Ishikawa (cell line): ENCODE data around the gene HDAC9.

ENCODE experiments used
- EGR1 ChIP-seq: IDR thresholded peaks from 2 replicates; pipeline ENCODE4 v1.6.1; 2012
- EP300 ChIP-seq: IDR thresholded peaks from 2 replicates; pipeline ENCODE4 v1.6.1; 2012; ENCODE audit warnings: borderline replicate concordance
- RAD21 ChIP-seq: IDR thresholded peaks from 2 replicates; pipeline ENCODE4 v1.6.1; 2012; ENCODE audit warnings: low read depth
- TCF12 ChIP-seq: IDR thresholded peaks from 2 replicates; pipeline ENCODE4 v1.6.1; 2012; ENCODE audit warnings: low read depth
- TF ChIP-seq, protein P1 (sequence below): IDR thresholded peaks from 2 replicates; pipeline ENCODE4 v1.6.1; 2012
- TF ChIP-seq, protein P2 (sequence below): IDR thresholded peaks from 2 replicates; pipeline ENCODE4 v1.6.1; 2012

GRCh38 chr7:18505870-18506460, 10.4 kb downstream of the HDAC9 start:
- TF ChIP-seq EP300 (no peak), EGR1 (no peak), RAD21 (no peak), TCF12 (no peak)
- TF ChIP-seq, protein P1, sequence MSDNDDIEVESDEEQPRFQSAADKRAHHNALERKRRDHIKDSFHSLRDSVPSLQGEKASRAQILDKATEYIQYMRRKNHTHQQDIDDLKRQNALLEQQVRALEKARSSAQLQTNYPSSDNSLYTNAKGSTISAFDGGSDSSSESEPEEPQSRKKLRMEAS = no peak
- TF ChIP-seq, protein P2, sequence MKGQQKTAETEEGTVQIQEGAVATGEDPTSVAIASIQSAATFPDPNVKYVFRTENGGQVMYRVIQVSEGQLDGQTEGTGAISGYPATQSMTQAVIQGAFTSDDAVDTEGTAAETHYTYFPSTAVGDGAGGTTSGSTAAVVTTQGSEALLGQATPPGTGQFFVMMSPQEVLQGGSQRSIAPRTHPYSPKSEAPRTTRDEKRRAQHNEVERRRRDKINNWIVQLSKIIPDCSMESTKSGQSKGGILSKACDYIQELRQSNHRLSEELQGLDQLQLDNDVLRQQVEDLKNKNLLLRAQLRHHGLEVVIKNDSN = no peak
